Heart left ventricle (tissue), 13 donors: ENCODE measurements around the gene ZNF343.

ENCODE experiments used
- POLR2A ChIP-seq, 2 donors: fragments of 450-650 bp; IDR thresholded peaks; one replicate each; pipeline ENCODE4 v1.6.1; 2017; ENCODE audit warnings: antibody characterized with exemption in 2 of 2, mild to moderate bottlenecking in 2 of 2, moderate library complexity in 2 of 2
- TF ChIP-seq, protein P1 (sequence below), 12 donors: fragments of 200-600 bp; sonication (generic) in 4 of 12; IDR thresholded peaks; one replicate each; pipeline versions ENCODE4 v1.5.0 to v1.8.0; 2018 to 2022; ENCODE audit warnings: antibody characterized with exemption in 12 of 12, mild to moderate bottlenecking in 5 of 12
- donor health status: ischemic (EF 13 %, LVEDD 7.1; RV severe dilation, severe dysfunction).
- donor health status: DM: no; HTN: yes; CAD: no.
- donor health status: DM: no; HTN: no; CAD: no.
- donor health status: ischemic (EF 25% LVEDD 6.9; RV normal size, moderate dysfunction).
- donor health status: ischemic (EF 25% LVEDD 5.7; RV mildly dilated, moderate dysfunction).
- donor health status: ischemic (EF 35%, LVEDD 5.7; RV mildly dilated, moderate dysfunction).
- donor health status: nonischemic (EF 11% LVEDD 7.7; RV severe dilation, severe dysfunction).
- donor health status: DM: yes; HTN: yes; CAD: no.
- donor health status: PGD.
- donor health status: ischemic (EF 29% LVEDD 5.4; RV normal size, mild dysfunction).
- donor health status: nonischemic (EF 23%, LVEDD 6.1; RV moderate dilation, normal function).

DNA sequence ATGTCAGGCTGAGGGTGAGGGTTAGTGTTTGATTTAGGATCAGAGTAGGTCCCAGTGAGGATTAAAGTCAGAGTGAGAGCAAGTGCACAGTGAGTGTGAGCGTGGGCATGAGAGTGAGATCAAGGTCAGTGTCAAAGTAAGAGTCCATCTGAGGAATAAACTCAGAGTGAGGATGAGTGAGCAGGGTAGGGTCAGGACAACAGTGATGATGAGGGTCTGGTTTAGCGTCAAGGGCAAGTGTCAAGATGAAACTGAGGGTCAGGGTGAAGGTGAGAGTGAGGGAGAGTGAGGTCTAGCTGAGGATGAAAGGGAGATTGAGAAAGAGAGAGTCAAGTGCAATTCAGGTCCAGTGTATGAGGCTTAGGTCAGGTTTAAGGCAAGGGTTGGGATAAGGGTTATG lies 7.7 kb upstream of the ZNF343 start:
- TF ChIP-seq, protein P1, sequence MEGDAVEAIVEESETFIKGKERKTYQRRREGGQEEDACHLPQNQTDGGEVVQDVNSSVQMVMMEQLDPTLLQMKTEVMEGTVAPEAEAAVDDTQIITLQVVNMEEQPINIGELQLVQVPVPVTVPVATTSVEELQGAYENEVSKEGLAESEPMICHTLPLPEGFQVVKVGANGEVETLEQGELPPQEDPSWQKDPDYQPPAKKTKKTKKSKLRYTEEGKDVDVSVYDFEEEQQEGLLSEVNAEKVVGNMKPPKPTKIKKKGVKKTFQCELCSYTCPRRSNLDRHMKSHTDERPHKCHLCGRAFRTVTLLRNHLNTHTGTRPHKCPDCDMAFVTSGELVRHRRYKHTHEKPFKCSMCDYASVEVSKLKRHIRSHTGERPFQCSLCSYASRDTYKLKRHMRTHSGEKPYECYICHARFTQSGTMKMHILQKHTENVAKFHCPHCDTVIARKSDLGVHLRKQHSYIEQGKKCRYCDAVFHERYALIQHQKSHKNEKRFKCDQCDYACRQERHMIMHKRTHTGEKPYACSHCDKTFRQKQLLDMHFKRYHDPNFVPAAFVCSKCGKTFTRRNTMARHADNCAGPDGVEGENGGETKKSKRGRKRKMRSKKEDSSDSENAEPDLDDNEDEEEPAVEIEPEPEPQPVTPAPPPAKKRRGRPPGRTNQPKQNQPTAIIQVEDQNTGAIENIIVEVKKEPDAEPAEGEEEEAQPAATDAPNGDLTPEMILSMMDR (IDR thresholded peaks at IDR 0.05): no peak
- TF ChIP-seq POLR2A (IDR thresholded peaks at IDR 0.05): no peak
